AG04450 (cell line): ENCODE data around the gene CD47. TPM values are rescaled to one million over a fixed set of nuclear protein-coding genes. Genes with fewer than 3 reads are reported as not detected.

Source experiments
- CTCF ChIA-PET: fragments of 300-600, 350-600 bp; formaldehyde crosslinking; extraction: SDS; loops from one replicate; lab custom pipeline; 2022; ENCODE audit warnings: antibody characterized with exemption, inconsistent platforms; lab: Charles Lee
- POLR2A ChIA-PET: fragments of 350-600 bp; formaldehyde crosslinking; extraction: SDS; loops from one replicate; lab custom pipeline; 2021; ENCODE audit warnings: antibody characterized with exemption, inconsistent platforms; lab: Yijun Ruan, JAX
- DNase-seq: peaks from one replicate; pipeline ENCODE4 v3.0.0-alpha.2; 2011; ENCODE audit warnings: low read depth, low spot score
- H3K27ac ChIP-seq: one replicate; pipeline ENCODE4 v1.5.1; 2012; ENCODE audit warnings: low read depth, low read length, control low read depth
- H3K27me3 ChIP-seq: one replicate; pipeline ENCODE4 v1.6.0; 2012; ENCODE audit warnings: low read length; ENCODE audit not compliant: control insufficient read depth, insufficient read depth
- H3K4me3 ChIP-seq: 2 replicates; pipeline ENCODE4 v1.5.1; 2011; ENCODE audit warnings: mild to moderate bottlenecking, low read depth, low read length, control low read depth
- H3K9me3 ChIP-seq: 2 replicates; pipeline ENCODE4 v1.5.1; 2012; ENCODE audit warnings: low read length; ENCODE audit not compliant: control insufficient read depth, insufficient read depth
- CTCF ChIP-seq: IDR thresholded peaks from 2 replicates; pipeline ENCODE4 v1.5.1; 2011; ENCODE audit warnings: low read depth, low read length, control low read depth, inconsistent platforms
- polyA plus RNA-seq: library from polyadenylated mRNA; depleted of rRNA; stranded (reverse); fragments of >200 nt; gene quantifications from 2 replicates; pipeline ENCODE4 v1.2.3, GENCODE V29; 2011

CD47 gene
- polyA plus RNA-seq, 1 experiment, result 108 TPM

GRCh38 chr3:108060331-108060730, 30.5 kb downstream of the CD47 start:
- TF ChIP-seq CTCF, result no peak
- Histone ChIP-seq H3K9me3 (no peaks in the 10 kb centered on the region), H3K27ac (peak overlapping the region; percentile 72), H3K27me3 (no peaks in the 10 kb centered on the region), H3K4me3 (no peak overlapping the region)
- DNase-seq, result peak; percentile 62
- POLR2A ChIA-PET, result no interaction called here
- CTCF ChIA-PET, result no interaction called here

- Histone ChIP-seq H3K4me3 (no peak overlapping the region), H3K27me3 (no peaks in the 10 kb centered on the region), H3K9me3 (no peaks in the 10 kb centered on the region), H3K27ac (no peak overlapping the region)
- ChIA-PET CTCF (no interaction called here), POLR2A (no interaction called here)
- no peak for DNase-seq
- no peak for TF ChIP-seq CTCF
Observed at GRCh38 chr3:108055931-108056330, 34.9 kb downstream of the CD47 start.

GRCh38 chr3:108054935-108055334, 35.9 kb downstream of the CD47 start:
- Histone ChIP-seq H3K9me3 (no peaks in the 10 kb centered on the region), H3K4me3 (no peak overlapping the region), H3K27me3 (no peaks in the 10 kb centered on the region), H3K27ac (no peak overlapping the region)
- DNase-seq, result no peak
- POLR2A ChIA-PET, result no interaction called here
- TF ChIP-seq CTCF, result no peak
- CTCF ChIA-PET, result no interaction called here

GRCh38 chr3:108053483-108053882, 37.3 kb downstream of the CD47 start:
- H3K27me3 ChIP-seq, result no peaks in the 10 kb centered on the region
- no peak for TF ChIP-seq CTCF
- ChIA-PET CTCF (no interaction called here), POLR2A (no interaction called here)
- H3K9me3 ChIP-seq, result no peaks in the 10 kb centered on the region
- no peak overlapping the region for H3K27ac ChIP-seq
- DNase-seq, result no peak
- no peak overlapping the region for H3K4me3 ChIP-seq

- no peak for TF ChIP-seq CTCF
- Histone ChIP-seq H3K4me3 (no peak overlapping the region), H3K9me3 (no peaks in the 10 kb centered on the region), H3K27ac (no peak overlapping the region), H3K27me3 (no peaks in the 10 kb centered on the region)
- DNase-seq, result no peak
- ChIA-PET CTCF (no interaction called here), POLR2A (no interaction called here)
Observed at GRCh38 chr3:108053067-108053466, 37.8 kb downstream of the CD47 start.
